ENCODE data around the gene GPR34. TPM values are rescaled to one million over a fixed set of nuclear protein-coding genes. Genes with fewer than 3 reads are reported as not detected.
"Not testable (repeated sequence)": the region's sequence is repeated elsewhere in the genome, so short reads cannot be mapped to it uniquely, and the experiment has no call there.

GPR34 gene
- total RNA-seq, 4 donors from 2014 or later: 1.7 to 2.7 (median 1.8) TPM

GRCh38 chrX:41718481-41719235 lies 29.9 kb downstream of the GPR34 start:
- Histone ChIP-seq H3K27ac (no peak overlapping the region), H3K9me3 (no peaks in the 10 kb centered on the region), H3K4me3 (no peak overlapping the region), H3K4me1 (no peaks in the 10 kb centered on the region), H3K27me3 (no peaks in the 10 kb centered on the region), H3K36me3 (no peaks in the 10 kb centered on the region)
- TF ChIP-seq POLR2AphosphoS5 (IDR thresholded peaks at IDR 0.05) (no peak), EP300 (IDR thresholded peaks at IDR 0.05) (no peak), POLR2A (IDR thresholded peaks at IDR 0.05) (no peak), CTCF (IDR thresholded peaks at IDR 0.05) (no peak)
- WGBS: 73% methylated on average over 4 of the region's 4 CpGs
- no peak for DNase-seq (ENCODE audit: low spot score in 2 of 2)

GRCh38 chrX:41719610-41720009 lies 30.8 kb downstream of the GPR34 start:
- 96% methylated on average over 6 of the region's 6 CpGs for WGBS
- H3K9me3 ChIP-seq; H3K27me3 ChIP-seq; DNase-seq (ENCODE audit: low spot score in 2 of 2); H3K27ac ChIP-seq; H3K4me3 ChIP-seq; H3K4me1 ChIP-seq; H3K36me3 ChIP-seq: not testable (repeated sequence)

GRCh38 chrX:41720125-41720779 lies 31.5 kb downstream of the GPR34 start:
- Histone ChIP-seq H3K36me3 (no peaks in the 10 kb centered on the region), H3K4me1 (no peaks in the 10 kb centered on the region), H3K9me3 (no peaks in the 10 kb centered on the region), H3K27me3 (no peaks in the 10 kb centered on the region), H3K4me3 (no peak overlapping the region), H3K27ac (no peak overlapping the region)
- TF ChIP-seq POLR2AphosphoS5 (IDR thresholded peaks at IDR 0.05): no peak
- TF ChIP-seq POLR2A (IDR thresholded peaks at IDR 0.05): no peak
- TF ChIP-seq CTCF (IDR thresholded peaks at IDR 0.05): no peak
- TF ChIP-seq EP300 (IDR thresholded peaks at IDR 0.05): no peak
- DNase-seq (ENCODE audit: low spot score in 2 of 2): no peak
- WGBS: 76% methylated on average over 3 of the region's 3 CpGs

- no peak overlapping the region for H3K27ac ChIP-seq
- H3K27me3 ChIP-seq: no peaks in the 10 kb centered on the region
- no peaks in the 10 kb centered on the region for H3K4me1 ChIP-seq
- no peaks in the 10 kb centered on the region for H3K9me3 ChIP-seq
- 67% methylated on average over 1 of the region's 1 CpG for WGBS
- H3K4me3 ChIP-seq: no peak overlapping the region
- no peaks in the 10 kb centered on the region for H3K36me3 ChIP-seq
- TF ChIP-seq POLR2AphosphoS5 (IDR thresholded peaks at IDR 0.05) (no peak), CTCF (IDR thresholded peaks at IDR 0.05) (no peak), EP300 (IDR thresholded peaks at IDR 0.05) (no peak), POLR2A (IDR thresholded peaks at IDR 0.05) (no peak)
- DNase-seq (ENCODE audit: low spot score in 2 of 2): no peak
These were observed 32.8 kb downstream of the GPR34 start for GRCh38 chrX:41721590-41721989.

- DNase-seq (ENCODE audit: low spot score in 2 of 2): no peak
- Histone ChIP-seq H3K9me3 (no peaks in the 10 kb centered on the region), H3K4me3 (no peak overlapping the region), H3K36me3 (no peaks in the 10 kb centered on the region), H3K27ac (no peak overlapping the region), H3K27me3 (no peaks in the 10 kb centered on the region), H3K4me1 (no peaks in the 10 kb centered on the region)
- 87% methylated on average over 3 of the region's 3 CpGs for WGBS
- TF ChIP-seq POLR2A (IDR thresholded peaks at IDR 0.05): no peak
- no peak for TF ChIP-seq CTCF (IDR thresholded peaks at IDR 0.05)
- no peak for TF ChIP-seq EP300 (IDR thresholded peaks at IDR 0.05)
- no peak for TF ChIP-seq POLR2AphosphoS5 (IDR thresholded peaks at IDR 0.05)
These were observed 33.4 kb downstream of the GPR34 start for GRCh38 chrX:41722214-41722613.

All from suprapubic skin (tissue), 4 donors.